SK-N-MC (cell line): ENCODE data around the gene IRF6.

Source experiments
- EZH2 ChIP-seq: fragments of 200-600 bp; sonication (generic); IDR thresholded peaks from one replicate; pipeline ENCODE4 v1.6.1; 2017; ENCODE audit warnings: antibody characterized with exemption
- FOXP2 ChIP-seq: optimal IDR thresholded peaks from 2 replicates; pipeline ENCODE3; 2011; ENCODE audit warnings: mild to moderate bottlenecking, moderate library complexity; ENCODE audit not compliant: insufficient read depth; ENCODE audit errors: extremely low read length, control extremely low read depth
- POLR2AphosphoS5 ChIP-seq: IDR thresholded peaks from 2 replicates; pipeline ENCODE4 v1.6.1; 2012; ENCODE audit warnings: mild to moderate bottlenecking, low read depth, low read length, borderline replicate concordance

GRCh38 chr1:209772126-209772525 lies 33.8 kb downstream of the IRF6 start:
- no peak for TF ChIP-seq POLR2AphosphoS5
- TF ChIP-seq EZH2 = no peak
- no peak for TF ChIP-seq FOXP2
